KG1 (cell line): ENCODE measurements around the gene NPIPB6.

Source experiments
- DNase-seq: peaks from one replicate; lab custom pipeline; 2025; lab: John Stamatoyannopoulos, UW

NPIPB6 gene

GRCh38 chr16:28324235-28324886, 38.9 kb downstream of the NPIPB6 start:
- DNase-seq, result no peak

GRCh38 chr16:28321700-28322411, 41.5 kb downstream of the NPIPB6 start:
- no peak for DNase-seq

GRCh38 chr16:28320741-28321140, 42.6 kb downstream of the NPIPB6 start:
- DNase-seq, result no peak

- no peak for DNase-seq
Observed at GRCh38 chr16:28320023-28320561, 43.2 kb downstream of the NPIPB6 start.

- no peak for DNase-seq
Observed at GRCh38 chr16:28319476-28320022, 43.8 kb downstream of the NPIPB6 start.

GRCh38 chr16:28318042-28318744, 45.1 kb downstream of the NPIPB6 start:
- no peak for DNase-seq

- peak; percentile 12 for DNase-seq
Observed at GRCh38 chr16:28317040-28317880, 46.0 kb downstream of the NPIPB6 start.

GRCh38 chr16:28316054-28316453, 47.3 kb downstream of the NPIPB6 start:
- DNase-seq, result no peak

GRCh38 chr16:28313587-28313986, 49.7 kb downstream of the NPIPB6 start:
- no peak for DNase-seq

- DNase-seq, result no peak
Observed at GRCh38 chr16:28312327-28312726, 51.0 kb downstream of the NPIPB6 start.

- no peak for DNase-seq
Observed at GRCh38 chr16:28311913-28312312, 51.4 kb downstream of the NPIPB6 start.

GRCh38 chr16:28311413-28311812, 51.9 kb downstream of the NPIPB6 start:
- no peak for DNase-seq

GRCh38 chr16:28310796-28311195, 52.5 kb downstream of the NPIPB6 start:
- DNase-seq, result no peak

- DNase-seq, result no peak
Observed at GRCh38 chr16:28309811-28310311, 53.4 kb downstream of the NPIPB6 start.

GRCh38 chr16:28308794-28309584, 54.3 kb downstream of the NPIPB6 start:
- DNase-seq, result no peak

- no peak for DNase-seq
Observed at GRCh38 chr16:28307936-28308335, 55.4 kb downstream of the NPIPB6 start.

GRCh38 chr16:28304214-28304613, 59.1 kb downstream of the NPIPB6 start:
- no peak for DNase-seq

GRCh38 chr16:28303132-28303531, 60.2 kb downstream of the NPIPB6 start:
- no peak for DNase-seq

- DNase-seq, result no peak
Observed at GRCh38 chr16:28301620-28302019, 61.7 kb downstream of the NPIPB6 start.

- DNase-seq, result no peak
Observed at GRCh38 chr16:28301154-28301553, 62.2 kb downstream of the NPIPB6 start.

- no peak for DNase-seq
Observed at GRCh38 chr16:28300327-28300726, 63.0 kb downstream of the NPIPB6 start.
